ENCODE data around the gene NMNAT1.

DNA sequence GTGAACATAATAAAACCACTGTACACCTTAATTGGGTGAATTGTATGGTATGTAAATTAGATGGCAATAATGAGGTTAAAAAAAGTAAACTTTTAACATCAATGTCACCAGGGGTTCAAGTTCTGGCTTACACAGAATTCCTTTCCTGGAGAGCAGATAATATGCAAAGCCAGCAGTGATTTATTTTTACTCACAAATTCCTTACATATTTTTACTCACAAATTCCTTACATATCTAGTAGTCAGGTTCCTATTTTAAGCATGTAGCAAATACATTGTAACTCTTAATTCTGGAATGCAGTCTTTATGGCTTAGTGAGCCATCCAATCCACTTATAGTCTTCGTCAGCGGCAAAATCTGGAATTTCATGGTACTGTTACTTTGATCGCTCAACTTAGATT is 88.2 kb downstream of the NMNAT1 start:
- TF ChIP-seq, protein P1, sequence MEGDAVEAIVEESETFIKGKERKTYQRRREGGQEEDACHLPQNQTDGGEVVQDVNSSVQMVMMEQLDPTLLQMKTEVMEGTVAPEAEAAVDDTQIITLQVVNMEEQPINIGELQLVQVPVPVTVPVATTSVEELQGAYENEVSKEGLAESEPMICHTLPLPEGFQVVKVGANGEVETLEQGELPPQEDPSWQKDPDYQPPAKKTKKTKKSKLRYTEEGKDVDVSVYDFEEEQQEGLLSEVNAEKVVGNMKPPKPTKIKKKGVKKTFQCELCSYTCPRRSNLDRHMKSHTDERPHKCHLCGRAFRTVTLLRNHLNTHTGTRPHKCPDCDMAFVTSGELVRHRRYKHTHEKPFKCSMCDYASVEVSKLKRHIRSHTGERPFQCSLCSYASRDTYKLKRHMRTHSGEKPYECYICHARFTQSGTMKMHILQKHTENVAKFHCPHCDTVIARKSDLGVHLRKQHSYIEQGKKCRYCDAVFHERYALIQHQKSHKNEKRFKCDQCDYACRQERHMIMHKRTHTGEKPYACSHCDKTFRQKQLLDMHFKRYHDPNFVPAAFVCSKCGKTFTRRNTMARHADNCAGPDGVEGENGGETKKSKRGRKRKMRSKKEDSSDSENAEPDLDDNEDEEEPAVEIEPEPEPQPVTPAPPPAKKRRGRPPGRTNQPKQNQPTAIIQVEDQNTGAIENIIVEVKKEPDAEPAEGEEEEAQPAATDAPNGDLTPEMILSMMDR (IDR thresholded peaks at IDR 0.05 in 4 of 5, conservative IDR thresholded peaks at IDR 0.05 in 1 of 5), result no peak
- no peak for TF ChIP-seq POLR2A (IDR thresholded peaks at IDR 0.05)

Data from gastrocnemius medialis (tissue), 4 donors.